GM12878 (cell line): ENCODE measurements around the gene RWDD1. TPM values are rescaled to one million over a fixed set of nuclear protein-coding genes. Genes with fewer than 3 reads are reported as not detected.

Experiments
- CBFB ChIP-seq: IDR thresholded peaks from 2 replicates; pipeline ENCODE4 v1.6.1; 2016; ENCODE audit warnings: antibody characterized with exemption, low read depth
- CREM ChIP-seq: IDR thresholded peaks from 2 replicates; pipeline ENCODE4 v1.6.1; 2014; ENCODE audit warnings: antibody characterized with exemption, low read depth
- CTCF ChIP-seq, 3 experiments: IDR thresholded peaks in 2 of 3; conservative IDR thresholded peaks in 1 of 3; 2 replicates each; pipeline ENCODE4 v1.5.1; 2011; ENCODE audit warnings: low read depth in 3 of 3, low read length in 3 of 3, mild to moderate bottlenecking in 3 of 3, control low read depth in 2 of 3, moderate library complexity in 2 of 3, inconsistent platforms in 1 of 3, mixed read lengths in 1 of 3; ENCODE audit not compliant: control insufficient read depth in 2 of 3, insufficient read depth in 1 of 3; ENCODE audit errors: extremely low read depth in 1 of 3
- EED ChIP-seq: sonication (generic); IDR thresholded peaks from 2 replicates; pipeline ENCODE4 v1.6.1; 2016; ENCODE audit warnings: antibody characterized with exemption, low read depth
- GABPA ChIP-seq: IDR thresholded peaks from 2 replicates; pipeline ENCODE4 v1.6.1; 2014; ENCODE audit warnings: antibody characterized with exemption, low read depth, mild to moderate bottlenecking, inconsistent platforms
- HDGF ChIP-seq: fragments of 450-650 bp; IDR thresholded peaks from 2 replicates; pipeline ENCODE4 v1.6.1; 2016; ENCODE audit warnings: antibody characterized with exemption
- KDM1A ChIP-seq: fragments of 200-600 bp; sonication (generic); IDR thresholded peaks from 2 replicates; pipeline ENCODE4 v1.6.1; 2016; ENCODE audit warnings: borderline replicate concordance
- MYC ChIP-seq: IDR thresholded peaks from 2 replicates; pipeline ENCODE4 v1.6.1; 2011; ENCODE audit warnings: mild to moderate bottlenecking, low read length, moderate library complexity, inconsistent platforms; ENCODE audit not compliant: insufficient read depth, insufficient replicate concordance, insufficient read length, severe bottlenecking
- NFYB ChIP-seq: IDR thresholded peaks from 2 replicates; pipeline ENCODE4 v1.6.1; 2011; ENCODE audit warnings: low read depth, mild to moderate bottlenecking, low read length, improper control_type of control experiment, moderate library complexity; ENCODE audit not compliant: insufficient read depth
- PAX5 ChIP-seq: IDR thresholded peaks from 2 replicates; pipeline ENCODE4 v1.6.1; 2011; ENCODE audit warnings: low read depth, low read length, borderline replicate concordance
- POLR2AphosphoS5 ChIP-seq: IDR thresholded peaks from 2 replicates; pipeline ENCODE4 v1.6.1; 2011; ENCODE audit warnings: mild to moderate bottlenecking, low read length, inconsistent platforms
- RELA ChIP-seq: fragments of 450-650 bp; IDR thresholded peaks from 2 replicates; pipeline ENCODE4 v1.8.0; 2014; ENCODE audit warnings: borderline replicate concordance; ENCODE audit not compliant: partially characterized antibody
- SKIL ChIP-seq: fragments of 450-650 bp; IDR thresholded peaks from 2 replicates; pipeline ENCODE4 v1.6.1; 2017; ENCODE audit warnings: mild to moderate bottlenecking, low read depth, inconsistent platforms; ENCODE audit not compliant: poor library complexity, severe bottlenecking
- ZNF592 ChIP-seq: fragments of 450-650 bp; IDR thresholded peaks from 2 replicates; pipeline ENCODE4 v1.6.1; 2017; ENCODE audit warnings: mild to moderate bottlenecking, moderate library complexity
- ZSCAN29 ChIP-seq: fragments of 450-650 bp; IDR thresholded peaks from 2 replicates; pipeline ENCODE4 v1.6.1; 2017; ENCODE audit warnings: mild to moderate bottlenecking, moderate library complexity
- polyA plus RNA-seq, 11 experiments: library from polyadenylated mRNA; depleted of rRNA in 4 of 11; unstranded in 6 of 11; stranded (reverse) in 5 of 11; fragments of >200 nt; fragmentation: Nextera tagmentation in 4 of 11; fragmentation: Illumina TruSeq in 1 of 11; extraction: Ambion mirVana in 4 of 11; extraction: Trizol in 1 of 11; gene quantifications; 1 replicate in 1 of 11; 2 replicates in 10 of 11; pipeline versions ENCODE4 v1.2.1 to v1.2.3, GENCODE V29; 2011 to 2016; ENCODE audit warnings: inconsistent platforms in 2 of 11, missing spikeins in 2 of 11, low read depth in 1 of 11
- total RNA-seq, 4 experiments: library from RNA; depleted of rRNA in 3 of 4; stranded (reverse); fragments of >200 nt in 3 of 4; fragmentation: Illumina TruSeq in 1 of 4; extraction: Trizol in 1 of 4; gene quantifications; 2 replicates each; pipeline versions ENCODE4 v1.2.1 to v1.2.3, GENCODE V29; 2013 to 2021
- TF ChIP-seq, protein P1 (sequence below): IDR thresholded peaks from 2 replicates; pipeline ENCODE4 v1.6.1; 2012; ENCODE audit warnings: low read depth, low read length, improper control_type of control experiment

Gene RWDD1
- total and polyA plus RNA-seq, 10 of the 15 experiments (the other 5 are each of a cell fraction or from before 2014, with no cell fraction given), result 40.1 to 107 (median 65.8) TPM

- TF ChIP-seq ZNF592 (no peak), SKIL (no peak), MYC (no peak), CTCF (IDR thresholded peaks at IDR 0.05 in 2 of 3, conservative IDR thresholded peaks at IDR 0.05 in 1 of 3; ENCODE audit: control insufficient read depth in 2 of 3, extremely low read depth in 1 of 3, insufficient read depth in 1 of 3, low read depth in 3 of 3, low read length in 3 of 3) (no peak), EED (no peak), POLR2AphosphoS5 (no peak), GABPA (no peak), ZSCAN29 (no peak), PAX5 (no peak), CREM (no peak), KDM1A (no peak), NFYB (no peak), HDGF (no peak), RELA (no peak), CBFB (no peak)
- TF ChIP-seq, protein P1, sequence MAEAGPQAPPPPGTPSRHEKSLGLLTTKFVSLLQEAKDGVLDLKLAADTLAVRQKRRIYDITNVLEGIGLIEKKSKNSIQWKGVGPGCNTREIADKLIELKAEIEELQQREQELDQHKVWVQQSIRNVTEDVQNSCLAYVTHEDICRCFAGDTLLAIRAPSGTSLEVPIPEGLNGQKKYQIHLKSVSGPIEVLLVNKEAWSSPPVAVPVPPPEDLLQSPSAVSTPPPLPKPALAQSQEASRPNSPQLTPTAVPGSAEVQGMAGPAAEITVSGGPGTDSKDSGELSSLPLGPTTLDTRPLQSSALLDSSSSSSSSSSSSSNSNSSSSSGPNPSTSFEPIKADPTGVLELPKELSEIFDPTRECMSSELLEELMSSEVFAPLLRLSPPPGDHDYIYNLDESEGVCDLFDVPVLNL, result no peak
These were observed 9.3 kb upstream of the RWDD1 start (continued) for GRCh38 chr6:116562019-116562403.
